Measurements from ENCODE around the gene CAPSL. TPM values are rescaled to one million over a fixed set of nuclear protein-coding genes. Genes with fewer than 3 reads are reported as not detected.
"Not testable (repeated sequence)": the region's sequence is repeated elsewhere in the genome, so short reads cannot be mapped to it uniquely, and the experiment has no call there.

The CAPSL gene
- total and polyA plus RNA-seq, 2 donors (not counting 1 experiment from before 2014, with no cell fraction given): not detected

GRCh38 chr5:35857606-35858205 lies 80.7 kb downstream of the CAPSL start:
- Histone ChIP-seq H3K4me3 (ENCODE audit: control extremely low read depth in 1 of 5, extremely low read depth in 1 of 5, insufficient read depth in 1 of 5, low read depth in 2 of 5, low read length in 4 of 5) (peak overlapping the region in 1 of 5 experiments; percentile 47), H4K20me1 (ENCODE audit: control insufficient read depth, insufficient read depth, low read length, poor library complexity, severe bottlenecking) (no peaks in the 10 kb centered on the region), H3K9ac (ENCODE audit: low read length) (no peak overlapping the region), H3K27ac (ENCODE audit: low read length in 2 of 2) (no peak overlapping the region), H3K79me2 (ENCODE audit: control insufficient read depth, insufficient read depth, low read length) (no peaks in the 10 kb centered on the region), H3K27me3 (replicated peaks in 1 of 4; ENCODE audit: control extremely low read depth in 1 of 4, control insufficient read depth in 3 of 4, insufficient read depth in 4 of 4, low read length in 3 of 4) (no peaks in the 10 kb centered on the region), H3K9me3 (ENCODE audit: control extremely low read depth in 1 of 3, control insufficient read depth in 2 of 3, insufficient read depth in 1 of 3, low read length in 2 of 3) (no peaks in the 10 kb centered on the region), H3K4me1 (ENCODE audit: control insufficient read depth in 2 of 2, insufficient read depth in 2 of 2, low read length in 2 of 2) (peaks cover 9 to 26% of the 10 kb centered on the region in 2 donors), H2AFZ (ENCODE audit: insufficient read depth, low read depth, low read length, poor library complexity, severe bottlenecking) (no peak overlapping the region), H3K36me3 (replicated peaks in 1 of 2; ENCODE audit: control extremely low read depth in 1 of 2, control insufficient read depth in 1 of 2, extremely low read depth in 1 of 2, insufficient read depth in 2 of 2, low read length in 1 of 2) (peaks cover 0 to 1% of the 10 kb centered on the region in 2 experiments), H3K4me2 (replicated peaks; ENCODE audit: low read depth, low read length, poor library complexity, severe bottlenecking) (no peak overlapping the region)
- ATAC-seq (ENCODE audit: low read depth) (no peak), DNase-seq (no peak)
- Mint-ChIP-seq H3K9me3 (ENCODE audit: insufficient read depth) (no peaks in the 10 kb centered on the region), H3K27ac (no peak overlapping the region), H3K4me3 (no peak overlapping the region), H3K4me1 (peaks cover 22% of the 10 kb centered on the region), H3K27me3 (peaks cover 3% of the 10 kb centered on the region)
- ChIA-PET POLR2A (no interaction called here), CTCF (no interaction called here)
- no CpG with 5 or more reads among the region's 2 CpGs for WGBS (ENCODE audit: insufficient coverage)
- TF ChIP-seq EZH2 (IDR thresholded peaks at IDR 0.05; ENCODE audit: borderline replicate concordance, insufficient read depth, low read depth, low read length, poor library complexity, severe bottlenecking): no peak
- TF ChIP-seq CTCF (IDR thresholded peaks at IDR 0.05): no peak
- intact Hi-C loops (cut with micrococcal nuclease): no loop called here

GRCh38 chr5:35856765-35857351 lies 81.6 kb downstream of the CAPSL start, which contains the start of gene IL7R:
TSS of gene IL7R (plus strand) at chr5:35856891. CDS start at chr5:35856978, 87 bp downstream.
- H3K27me3 Mint-ChIP-seq: peaks cover 3% of the 10 kb centered on the region
- H3K9ac ChIP-seq (ENCODE audit: low read length): no peak within 1 kb of the TSS
- peak; percentile 9 for DNase-seq
- H3K79me2 ChIP-seq (ENCODE audit: control insufficient read depth, insufficient read depth, low read length): no peaks in the 10 kb centered on the region
- no CpG with 5 or more reads among the region's 1 CpG for WGBS (ENCODE audit: insufficient coverage)
- peak within 1 kb of the TSS in 2 of 5 experiments; percentile 13 to 47 for H3K4me3 ChIP-seq (ENCODE audit: control extremely low read depth in 1 of 5, extremely low read depth in 1 of 5, insufficient read depth in 1 of 5, low read depth in 2 of 5, low read length in 4 of 5)
- no peaks in the 10 kb centered on the region for H3K9me3 ChIP-seq (ENCODE audit: control extremely low read depth in 1 of 3, control insufficient read depth in 2 of 3, insufficient read depth in 1 of 3, low read length in 2 of 3)
- TF ChIP-seq EZH2 (IDR thresholded peaks at IDR 0.05; ENCODE audit: borderline replicate concordance, insufficient read depth, low read depth, low read length, poor library complexity, severe bottlenecking) (no peak), CTCF (IDR thresholded peaks at IDR 0.05) (no peak)
- H3K27ac ChIP-seq (ENCODE audit: low read length in 2 of 2): no peak within 1 kb of the TSS
- no peak for ATAC-seq (ENCODE audit: low read depth)
- CTCF ChIA-PET: no interaction called here
- peaks cover 0 to 1% of the 10 kb centered on the region in 2 experiments for H3K36me3 ChIP-seq (replicated peaks in 1 of 2; ENCODE audit: control extremely low read depth in 1 of 2, control insufficient read depth in 1 of 2, extremely low read depth in 1 of 2, insufficient read depth in 2 of 2, low read length in 1 of 2)
- H3K4me1 Mint-ChIP-seq: peaks cover 28% of the 10 kb centered on the region
- no peaks in the 10 kb centered on the region for H3K9me3 Mint-ChIP-seq (ENCODE audit: insufficient read depth)
- no peak within 1 kb of the TSS for H3K4me3 Mint-ChIP-seq
- POLR2A ChIA-PET: no interaction called here
- intact Hi-C loops (cut with micrococcal nuclease): no loop called here
- no peaks in the 10 kb centered on the region for H3K27me3 ChIP-seq (replicated peaks in 1 of 4; ENCODE audit: control extremely low read depth in 1 of 4, control insufficient read depth in 3 of 4, insufficient read depth in 4 of 4, low read length in 3 of 4)
- H4K20me1 ChIP-seq (ENCODE audit: control insufficient read depth, insufficient read depth, low read length, poor library complexity, severe bottlenecking): no peaks in the 10 kb centered on the region
- peak within 1 kb of the TSS; percentile 40 for H3K4me2 ChIP-seq (replicated peaks; ENCODE audit: low read depth, low read length, poor library complexity, severe bottlenecking)
- H3K27ac Mint-ChIP-seq: no peak within 1 kb of the TSS
- H3K4me1 ChIP-seq (ENCODE audit: control insufficient read depth in 2 of 2, insufficient read depth in 2 of 2, low read length in 2 of 2): peaks cover 17 to 33% of the 10 kb centered on the region in 2 donors
- no peak within 1 kb of the TSS for H2AFZ ChIP-seq (ENCODE audit: insufficient read depth, low read depth, low read length, poor library complexity, severe bottlenecking)

GRCh38 chr5:35856186-35856764 lies 82.1 kb downstream of the CAPSL start:
- DNase-seq; H3K27ac Mint-ChIP-seq; H3K79me2 ChIP-seq (ENCODE audit: control insufficient read depth, insufficient read depth, low read length); H3K27me3 Mint-ChIP-seq; POLR2A ChIA-PET; H3K9me3 ChIP-seq (ENCODE audit: control extremely low read depth in 1 of 3, control insufficient read depth in 2 of 3, insufficient read depth in 1 of 3, low read length in 2 of 3); intact Hi-C loops (cut with micrococcal nuclease); H3K4me3 ChIP-seq (ENCODE audit: control extremely low read depth in 1 of 5, extremely low read depth in 1 of 5, insufficient read depth in 1 of 5, low read depth in 2 of 5, low read length in 4 of 5); CTCF ChIA-PET; H3K4me3 Mint-ChIP-seq; H4K20me1 ChIP-seq (ENCODE audit: control insufficient read depth, insufficient read depth, low read length, poor library complexity, severe bottlenecking); H2AFZ ChIP-seq (ENCODE audit: insufficient read depth, low read depth, low read length, poor library complexity, severe bottlenecking); H3K27ac ChIP-seq (ENCODE audit: low read length in 2 of 2); ATAC-seq (ENCODE audit: low read depth); H3K4me2 ChIP-seq (replicated peaks; ENCODE audit: low read depth, low read length, poor library complexity, severe bottlenecking); H3K27me3 ChIP-seq (replicated peaks in 1 of 4; ENCODE audit: control extremely low read depth in 1 of 4, control insufficient read depth in 3 of 4, insufficient read depth in 4 of 4, low read length in 3 of 4); H3K9ac ChIP-seq (ENCODE audit: low read length); H3K9me3 Mint-ChIP-seq (ENCODE audit: insufficient read depth); H3K36me3 ChIP-seq (replicated peaks in 1 of 2; ENCODE audit: control extremely low read depth in 1 of 2, control insufficient read depth in 1 of 2, extremely low read depth in 1 of 2, insufficient read depth in 2 of 2, low read length in 1 of 2): not testable (repeated sequence)
- 91% methylated on average over 4 of the region's 5 CpGs for WGBS (ENCODE audit: insufficient coverage)
- H3K4me1 Mint-ChIP-seq: peaks cover 28% of the 10 kb centered on the region
- peaks cover 17 to 33% of the 10 kb centered on the region in 2 donors for H3K4me1 ChIP-seq (ENCODE audit: control insufficient read depth in 2 of 2, insufficient read depth in 2 of 2, low read length in 2 of 2)

All from B cell (primary cell).